Lung (tissue), 12 donors: ENCODE measurements around the gene ACTL8. TPM values are rescaled to one million over a fixed set of nuclear protein-coding genes. Genes with fewer than 3 reads are reported as not detected.

Experiments
- ATAC-seq: fragments of 200-7000 bp; cut with Tn5 transposase; one replicate; pipeline ENCODE4 v1.9.1; 2020; ENCODE audit warnings: moderate number of reproducible peaks; ENCODE audit not compliant: insufficient read depth, low FRiP score
- DNase-seq, 3 donors: peaks; one replicate each; pipeline ENCODE4 v3.0.0-alpha.2; 2013 to 2017
- H3K27ac ChIP-seq, 2 donors: one replicate each; pipeline ENCODE4 v1.5.1; 2013; ENCODE audit warnings: mild to moderate bottlenecking in 2 of 2, moderate library complexity in 2 of 2, control low read depth in 1 of 2, inconsistent platforms in 1 of 2, low read depth in 1 of 2, low read length in 1 of 2
- H3K27me3 ChIP-seq, 3 donors: one replicate each; pipeline ENCODE4 v1.5.1; 2013; ENCODE audit warnings: low read length in 2 of 3; ENCODE audit not compliant: control insufficient read depth in 3 of 3, insufficient read depth in 3 of 3
- H3K36me3 ChIP-seq, 4 donors: one replicate each; pipeline ENCODE4 v1.5.1; 2013; ENCODE audit warnings: low read length in 4 of 4, mild to moderate bottlenecking in 1 of 4, moderate library complexity in 1 of 4; ENCODE audit not compliant: control insufficient read depth in 4 of 4, insufficient read depth in 4 of 4
- H3K4me1 ChIP-seq, 5 donors: one replicate each; pipeline ENCODE4 v1.5.1; 2013; ENCODE audit warnings: low read length in 5 of 5, mild to moderate bottlenecking in 2 of 5, moderate library complexity in 1 of 5; ENCODE audit not compliant: control insufficient read depth in 5 of 5, insufficient read depth in 5 of 5
- H3K4me3 ChIP-seq: one replicate; pipeline ENCODE4 v1.5.1; 2013; ENCODE audit warnings: mild to moderate bottlenecking, control low read depth, moderate library complexity
- H3K9ac ChIP-seq, 2 donors: one replicate each; pipeline ENCODE4 v1.5.1; 2013; ENCODE audit warnings: low read length in 2 of 2, control low read depth in 1 of 2; ENCODE audit not compliant: insufficient read depth in 1 of 2
- H3K9me3 ChIP-seq, 4 donors: one replicate each; pipeline ENCODE4 v1.5.1; 2013; ENCODE audit warnings: low read length in 3 of 4, mild to moderate bottlenecking in 1 of 4, moderate library complexity in 1 of 4; ENCODE audit not compliant: control insufficient read depth in 4 of 4, insufficient read depth in 3 of 4
- WGBS, 2 donors: extraction: QIAGEN DNeasy Blood & Tissue Kit; methylation state at CpG; one replicate each; pipeline ENCODE4 v1.1.7; 2013; 5-methylcytosine and 5-hydroxymethylcytosine counted together
- polyA plus RNA-seq, 2 donors: library from polyadenylated mRNA; stranded (reverse); fragments of 200-250 nt; gene quantifications; one replicate each; pipeline ENCODE4 v1.2.1, GENCODE V29; 2013
- total RNA-seq, 2 donors: library from RNA; depleted of rRNA in 1 of 2; stranded (reverse); fragments of >200 nt in 1 of 2; gene quantifications; one replicate each; pipeline ENCODE4 v1.2.1, GENCODE V29; 2014 to 2021
- TF ChIP-seq, protein P1 (sequence below): IDR thresholded peaks from 2 replicates; pipeline ENCODE4 v1.5.1; 2012; ENCODE audit warnings: mild to moderate bottlenecking; ENCODE audit errors: control extremely low read depth, extremely low read depth
- donor health status: control.
- donor health status: control.
- donor health status: Bipolar disorder and iron deficiency.
- donor health status: healthy.
- donor health status: DM: yes; HTN: yes; CAD: no.

ACTL8 gene
- total and polyA plus RNA-seq, 4 donors, result not detected

GRCh38 chr1:17857109-17857499 is 102.0 kb downstream of the ACTL8 start:
- Histone ChIP-seq H3K9me3 (peaks cover 0 to 4% (median 0%) of the 10 kb centered on the region in 4 donors), H3K36me3 (no peaks in the 10 kb centered on the region), H3K27ac (no peak overlapping the region), H3K9ac (no peak overlapping the region), H3K4me3 (no peak overlapping the region), H3K27me3 (no peaks in the 10 kb centered on the region), H3K4me1 (no peaks in the 10 kb centered on the region)
- ATAC-seq (no peak), DNase-seq (no peak)
- TF ChIP-seq, protein P1, sequence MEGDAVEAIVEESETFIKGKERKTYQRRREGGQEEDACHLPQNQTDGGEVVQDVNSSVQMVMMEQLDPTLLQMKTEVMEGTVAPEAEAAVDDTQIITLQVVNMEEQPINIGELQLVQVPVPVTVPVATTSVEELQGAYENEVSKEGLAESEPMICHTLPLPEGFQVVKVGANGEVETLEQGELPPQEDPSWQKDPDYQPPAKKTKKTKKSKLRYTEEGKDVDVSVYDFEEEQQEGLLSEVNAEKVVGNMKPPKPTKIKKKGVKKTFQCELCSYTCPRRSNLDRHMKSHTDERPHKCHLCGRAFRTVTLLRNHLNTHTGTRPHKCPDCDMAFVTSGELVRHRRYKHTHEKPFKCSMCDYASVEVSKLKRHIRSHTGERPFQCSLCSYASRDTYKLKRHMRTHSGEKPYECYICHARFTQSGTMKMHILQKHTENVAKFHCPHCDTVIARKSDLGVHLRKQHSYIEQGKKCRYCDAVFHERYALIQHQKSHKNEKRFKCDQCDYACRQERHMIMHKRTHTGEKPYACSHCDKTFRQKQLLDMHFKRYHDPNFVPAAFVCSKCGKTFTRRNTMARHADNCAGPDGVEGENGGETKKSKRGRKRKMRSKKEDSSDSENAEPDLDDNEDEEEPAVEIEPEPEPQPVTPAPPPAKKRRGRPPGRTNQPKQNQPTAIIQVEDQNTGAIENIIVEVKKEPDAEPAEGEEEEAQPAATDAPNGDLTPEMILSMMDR, result no peak
- 77 to 88% methylated on average over 4 of the region's 4 CpGs for WGBS, 2 donors

GRCh38 chr1:17857996-17858395 is 102.9 kb downstream of the ACTL8 start:
- H3K9me3 ChIP-seq, result peaks cover 0 to 4% (median 0%) of the 10 kb centered on the region in 4 donors
- DNase-seq, result no peak
- no peaks in the 10 kb centered on the region for H3K27me3 ChIP-seq
- H3K27ac ChIP-seq, result no peak overlapping the region
- no peak overlapping the region for H3K9ac ChIP-seq
- H3K4me1 ChIP-seq, result no peaks in the 10 kb centered on the region
- TF ChIP-seq, protein P1, result no peak
- H3K36me3 ChIP-seq, result no peaks in the 10 kb centered on the region
- ATAC-seq, result no peak
- no peak overlapping the region for H3K4me3 ChIP-seq
- 64 to 76% methylated on average over 5 of the region's 5 CpGs for WGBS, 2 donors

GRCh38 chr1:17860812-17861211 is 105.7 kb downstream of the ACTL8 start:
- no peak for ATAC-seq
- H3K36me3 ChIP-seq, result no peaks in the 10 kb centered on the region
- H3K4me1 ChIP-seq, result no peaks in the 10 kb centered on the region
- no peak overlapping the region for H3K9ac ChIP-seq
- WGBS, 2 donors, result 79 to 95% methylated on average over 1 of the region's 1 CpG
- TF ChIP-seq, protein P1, result no peak
- H3K27ac ChIP-seq, result no peak overlapping the region
- H3K4me3 ChIP-seq, result no peak overlapping the region
- H3K9me3 ChIP-seq, result peaks cover 0 to 4% (median 0%) of the 10 kb centered on the region in 4 donors
- no peak for DNase-seq
- H3K27me3 ChIP-seq, result no peaks in the 10 kb centered on the region

DNA sequence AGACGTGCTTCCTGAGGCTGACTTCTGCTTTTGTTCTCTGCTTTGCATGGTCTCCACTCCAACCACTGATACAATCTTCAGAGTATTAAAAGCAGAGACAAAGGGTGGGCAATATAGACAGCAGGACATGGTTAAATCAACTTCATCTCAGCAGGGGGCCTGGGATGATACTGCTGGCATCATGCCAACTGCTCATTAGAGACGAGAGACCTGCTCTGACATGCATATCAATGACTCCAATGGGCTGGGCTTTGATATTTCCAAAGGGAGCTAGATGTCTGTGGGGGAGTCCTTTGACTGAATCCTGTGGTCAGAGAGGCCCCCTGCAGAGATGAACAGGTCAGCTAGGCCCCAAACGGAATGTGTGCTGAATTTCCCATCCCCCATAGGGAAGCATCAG is 106.6 kb downstream of the ACTL8 start:
- DNase-seq (no peak), ATAC-seq (no peak)
- no peaks in the 10 kb centered on the region for H3K27me3 ChIP-seq
- peaks cover 0 to 4% (median 0%) of the 10 kb centered on the region in 4 donors for H3K9me3 ChIP-seq
- H3K4me3 ChIP-seq, result no peak overlapping the region
- no peak overlapping the region for H3K27ac ChIP-seq
- TF ChIP-seq, protein P1, result no peak
- no peak overlapping the region for H3K9ac ChIP-seq
- 19 to 23% methylated on average over 3 of the region's 3 CpGs for WGBS, 2 donors
- no peaks in the 10 kb centered on the region for H3K36me3 ChIP-seq
- no peaks in the 10 kb centered on the region for H3K4me1 ChIP-seq
